HL-60/S4 treated with retinoic acid at 250 ng/mL for 4 days and 3 days (cell line): Measurements from ENCODE around the gene CHRDL2.

Experiments
- in situ Hi-C: fragments of 300-500 bp; cut with MboI; formaldehyde crosslinking; loops from 2 replicates; pipeline ENCODE4 v1.7.0; 2022; ENCODE audit warnings: low sequenced_read_pairs

Gene CHRDL2

GRCh38 chr11:74749127-74749964 lies 18.1 kb upstream of the CHRDL2 start:
- in situ Hi-C loops: no loop called here

GRCh38 chr11:74748211-74749126 lies 17.2 kb upstream of the CHRDL2 start, which contains the start of gene RNF169:
TSS of gene RNF169 (plus strand) at chr11:74748849. CDS start at chr11:74748881, 32 bp downstream.
- in situ Hi-C loops: no loop called here

- in situ Hi-C loops: no loop called here
Observed at GRCh38 chr11:74746868-74747267, 15.6 kb upstream of the CHRDL2 start.

- in situ Hi-C loops: no loop called here
Observed at GRCh38 chr11:74744277-74744676, 13.1 kb upstream of the CHRDL2 start.

GRCh38 chr11:74743640-74744039 lies 12.4 kb upstream of the CHRDL2 start:
- in situ Hi-C loops: no loop called here

- in situ Hi-C loops: no loop called here
Observed at GRCh38 chr11:74742070-74742469, 10.8 kb upstream of the CHRDL2 start.

- in situ Hi-C loops: no loop called here
Observed at GRCh38 chr11:74739546-74740270, 8.5 kb upstream of the CHRDL2 start.

GRCh38 chr11:74736031-74736430 lies 4.8 kb upstream of the CHRDL2 start:
- in situ Hi-C loops: no loop called here

GRCh38 chr11:74735365-74735928 lies 4.2 kb upstream of the CHRDL2 start:
- in situ Hi-C loops: no loop called here

GRCh38 chr11:74734559-74734925 lies 3.3 kb upstream of the CHRDL2 start:
- in situ Hi-C loops: no loop called here

- in situ Hi-C loops: no loop called here
Observed at GRCh38 chr11:74730571-74731260, 510 bp downstream of the CHRDL2 start.

- in situ Hi-C loops: no loop called here
Observed at GRCh38 chr11:74729397-74729796, 1.8 kb downstream of the CHRDL2 start.

GRCh38 chr11:74726547-74727182 lies 4.6 kb downstream of the CHRDL2 start:
- in situ Hi-C loops: no loop called here

- in situ Hi-C loops: no loop called here
Observed at GRCh38 chr11:74725701-74726100, 5.5 kb downstream of the CHRDL2 start.

GRCh38 chr11:74723511-74723910 lies 7.7 kb downstream of the CHRDL2 start:
- in situ Hi-C loops: no loop called here

- in situ Hi-C loops: no loop called here
Observed at GRCh38 chr11:74721479-74721835, 9.8 kb downstream of the CHRDL2 start.

- in situ Hi-C loops: no loop called here
Observed at GRCh38 chr11:74720596-74721478, 10.4 kb downstream of the CHRDL2 start.

GRCh38 chr11:74719011-74719410 lies 12.2 kb downstream of the CHRDL2 start:
- in situ Hi-C loops: no loop called here
